ENCODE measurements around the gene EIF3D. TPM values are rescaled to one million over a fixed set of nuclear protein-coding genes. Genes with fewer than 3 reads are reported as not detected.

EIF3D gene
- total and polyA plus RNA-seq, 2 of the 13 experiments (the other 11 are each of a cell fraction or from before 2014, with no cell fraction given), result 118 to 274 TPM

- no peak for TF ChIP-seq SOX6 (IDR thresholded peaks at IDR 0.05)
- peak; percentile 70; the same call in 1 of the 2 replicates for TF ChIP-seq SOX6 (CRISPR knock-in tag; IDR thresholded peaks at IDR 0.05)
- TF ChIP-seq RBM22 (optimal IDR thresholded peaks at IDR 0.05; ENCODE audit: low read length), result no peak
- TF ChIP-seq IKZF1 (IDR thresholded peaks at IDR 0.05), result no peak
- TF ChIP-seq ZNF713 (CRISPR knock-in tag; IDR thresholded peaks at IDR 0.05), result peak; percentile 73; the same call in 1 of the 2 replicates
- peak; percentile 49; the same call in 1 of the 2 replicates for TF ChIP-seq ZNF317 (CRISPR knock-in tag; IDR thresholded peaks at IDR 0.05)
- peak; percentile 87; the same call in 1 of the 2 replicates for TF ChIP-seq ZBTB4 (CRISPR knock-in tag; IDR thresholded peaks at IDR 0.05; ENCODE audit: borderline replicate concordance)
- no peak for TF ChIP-seq NFE2 (CRISPR knock-in tag; IDR thresholded peaks at IDR 0.05)
- no peak for TF ChIP-seq THRA (CRISPR knock-in tag; IDR thresholded peaks at IDR 0.05; ENCODE audit: borderline replicate concordance)
- TF ChIP-seq RFX3 (CRISPR knock-in tag; IDR thresholded peaks at IDR 0.05), result peak; percentile 52; the same call in 1 of the 2 replicates
- TF ChIP-seq PHF8 (CRISPR knock-in tag; IDR thresholded peaks at IDR 0.05), result peak; percentile 84
- TF ChIP-seq AFF4 (CRISPR knock-in tag; IDR thresholded peaks at IDR 0.05), result no peak
- peak; percentile 89; the same call in 1 of the 2 replicates for TF ChIP-seq KDM5A (IDR thresholded peaks at IDR 0.05; ENCODE audit: borderline replicate concordance, low read length)
- TF ChIP-seq NFKB2 (CRISPR knock-in tag; IDR thresholded peaks at IDR 0.05; ENCODE audit: borderline replicate concordance), result peak; percentile 78; the same call in 1 of the 2 replicates
- TF ChIP-seq PRDM15 (CRISPR knock-in tag; IDR thresholded peaks at IDR 0.05), result 0 out of 2 replicates have a peak, but pooled peaks have one; percentile 30
- peak; percentile 90 for TF ChIP-seq MEF2D (CRISPR knock-in tag; IDR thresholded peaks at IDR 0.05)
Observed at GRCh38 chr22:36528795-36529751, at the start of gene EIF3D (continued).
